ENCODE data around the gene MAGI2. TPM values are rescaled to one million over a fixed set of nuclear protein-coding genes. Genes with fewer than 3 reads are reported as not detected.

The MAGI2 gene
- total RNA-seq, 2 donors from 2014 or later = 10.3 to 19.2 TPM

DNA sequence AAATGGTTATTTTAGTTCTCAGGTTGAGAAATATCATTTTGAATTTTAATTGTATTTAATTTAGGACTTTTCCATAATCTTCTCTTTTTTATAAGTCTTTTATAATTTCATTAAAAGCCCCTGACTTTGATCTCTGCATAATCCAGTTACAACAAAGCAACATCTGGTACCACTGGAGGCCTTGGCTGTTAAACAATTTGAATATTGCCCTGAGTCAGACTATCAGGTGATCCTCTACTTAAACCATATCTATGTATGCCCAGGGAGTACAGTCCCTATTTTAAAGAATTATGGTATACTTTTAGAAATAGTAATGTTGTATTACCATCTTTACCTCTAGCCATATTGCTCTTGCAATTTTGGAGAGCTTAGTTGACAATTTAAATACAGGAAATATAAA lies 119.1 kb downstream of the MAGI2 start:
- no peak overlapping the region for H3K4me3 Mint-ChIP-seq
- no peak overlapping the region for H3K9ac ChIP-seq (ENCODE audit: extremely low read depth, low read length, poor library complexity, severe bottlenecking)
- no peak for DNase-seq

DNA sequence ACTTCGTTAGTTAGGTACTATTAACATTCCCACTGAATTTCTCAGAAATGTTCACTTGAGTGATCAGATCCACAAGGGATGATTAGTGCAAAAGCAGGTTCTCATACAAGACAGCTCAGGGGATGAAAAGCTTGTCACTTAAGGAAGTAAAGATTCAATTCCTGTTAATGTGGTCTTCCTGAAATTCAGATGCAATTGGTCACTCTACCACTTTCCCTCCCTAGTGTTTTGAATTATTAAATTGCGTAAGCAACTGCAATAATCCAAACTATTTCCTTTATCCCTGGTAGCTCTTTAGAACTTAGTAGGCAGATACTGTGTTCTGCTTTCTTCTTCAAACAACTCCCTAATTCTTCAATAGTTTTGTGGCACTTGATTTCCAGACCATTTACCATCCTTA lies 121.4 kb downstream of the MAGI2 start:
- DNase-seq = no peak
- TF ChIP-seq, protein P1, sequence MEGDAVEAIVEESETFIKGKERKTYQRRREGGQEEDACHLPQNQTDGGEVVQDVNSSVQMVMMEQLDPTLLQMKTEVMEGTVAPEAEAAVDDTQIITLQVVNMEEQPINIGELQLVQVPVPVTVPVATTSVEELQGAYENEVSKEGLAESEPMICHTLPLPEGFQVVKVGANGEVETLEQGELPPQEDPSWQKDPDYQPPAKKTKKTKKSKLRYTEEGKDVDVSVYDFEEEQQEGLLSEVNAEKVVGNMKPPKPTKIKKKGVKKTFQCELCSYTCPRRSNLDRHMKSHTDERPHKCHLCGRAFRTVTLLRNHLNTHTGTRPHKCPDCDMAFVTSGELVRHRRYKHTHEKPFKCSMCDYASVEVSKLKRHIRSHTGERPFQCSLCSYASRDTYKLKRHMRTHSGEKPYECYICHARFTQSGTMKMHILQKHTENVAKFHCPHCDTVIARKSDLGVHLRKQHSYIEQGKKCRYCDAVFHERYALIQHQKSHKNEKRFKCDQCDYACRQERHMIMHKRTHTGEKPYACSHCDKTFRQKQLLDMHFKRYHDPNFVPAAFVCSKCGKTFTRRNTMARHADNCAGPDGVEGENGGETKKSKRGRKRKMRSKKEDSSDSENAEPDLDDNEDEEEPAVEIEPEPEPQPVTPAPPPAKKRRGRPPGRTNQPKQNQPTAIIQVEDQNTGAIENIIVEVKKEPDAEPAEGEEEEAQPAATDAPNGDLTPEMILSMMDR (conservative IDR thresholded peaks at IDR 0.05) = no peak
- WGBS, 2 experiments (ENCODE audit: insufficient coverage in 1 of 2, insufficient read length in 1 of 2) = 67 to 73% methylated on average over 2 of the region's 2 CpGs
- Mint-ChIP-seq H3K36me3 (ENCODE audit: low read depth) (no peaks in the 10 kb centered on the region), H3K4me3 (no peak overlapping the region), H3K4me1 (no peaks in the 10 kb centered on the region), H3K9me3 (no peaks in the 10 kb centered on the region), H3K27ac (no peak overlapping the region), H3K27me3 (ENCODE audit: insufficient read depth) (no peaks in the 10 kb centered on the region)
- Histone ChIP-seq H3K9ac (ENCODE audit: extremely low read depth, low read length, poor library complexity, severe bottlenecking) (no peak overlapping the region), H3K4me3 (ENCODE audit: low read length) (no peak overlapping the region), H3K27ac (ENCODE audit: low read depth, low read length) (no peak overlapping the region), H3K27me3 (ENCODE audit: control insufficient read depth, insufficient read depth, low read length, poor library complexity, severe bottlenecking) (no peaks in the 10 kb centered on the region), H3K36me3 (ENCODE audit: control insufficient read depth, insufficient read depth, low read length) (no peaks in the 10 kb centered on the region), H3K4me1 (ENCODE audit: control insufficient read depth, insufficient read depth, low read length) (no peaks in the 10 kb centered on the region), H3K9me3 (ENCODE audit: control insufficient read depth, low read length) (no peaks in the 10 kb centered on the region)

More for the DNA sequence above, 119.1 kb downstream of the MAGI2 start:
- H3K36me3 ChIP-seq (ENCODE audit: control insufficient read depth, insufficient read depth, low read length) = no peaks in the 10 kb centered on the region
- Mint-ChIP-seq H3K9me3 (no peaks in the 10 kb centered on the region), H3K27ac (no peak overlapping the region), H3K36me3 (ENCODE audit: low read depth) (no peaks in the 10 kb centered on the region), H3K27me3 (ENCODE audit: insufficient read depth) (no peaks in the 10 kb centered on the region), H3K4me1 (no peaks in the 10 kb centered on the region)
- no peak overlapping the region for H3K27ac ChIP-seq (ENCODE audit: low read depth, low read length)
- H3K27me3 ChIP-seq (ENCODE audit: control insufficient read depth, insufficient read depth, low read length, poor library complexity, severe bottlenecking) = no peaks in the 10 kb centered on the region
- H3K9me3 ChIP-seq (ENCODE audit: control insufficient read depth, low read length) = no peaks in the 10 kb centered on the region
- no peak overlapping the region for H3K4me3 ChIP-seq (ENCODE audit: low read length)
- no peaks in the 10 kb centered on the region for H3K4me1 ChIP-seq (ENCODE audit: control insufficient read depth, insufficient read depth, low read length)
- TF ChIP-seq, protein P1 (conservative IDR thresholded peaks at IDR 0.05) = no peak

DNA sequence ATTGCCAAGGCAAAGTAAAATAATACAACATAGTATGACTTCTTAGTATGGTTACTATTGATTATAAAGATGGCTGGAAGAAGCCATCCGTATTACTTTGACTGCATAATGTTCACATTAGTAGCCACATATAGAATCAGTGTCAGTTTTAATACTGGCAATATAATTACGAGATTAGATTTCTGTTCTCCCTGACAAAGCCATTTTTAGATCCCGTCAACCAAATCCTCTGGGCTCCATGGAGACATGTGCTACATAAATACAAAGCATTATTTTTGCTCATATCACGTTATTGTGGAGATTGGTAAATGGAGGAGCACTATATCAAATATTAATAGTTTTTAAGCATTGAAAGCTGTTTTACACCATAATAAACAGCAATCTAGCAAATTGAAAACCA lies 124.0 kb downstream of the MAGI2 start:
- Mint-ChIP-seq H3K4me1 (no peaks in the 10 kb centered on the region), H3K4me3 (no peak overlapping the region), H3K9me3 (no peaks in the 10 kb centered on the region), H3K27me3 (ENCODE audit: insufficient read depth) (no peaks in the 10 kb centered on the region), H3K36me3 (ENCODE audit: low read depth) (no peaks in the 10 kb centered on the region), H3K27ac (no peak overlapping the region)
- TF ChIP-seq, protein P1 (conservative IDR thresholded peaks at IDR 0.05) = no peak
- H3K27ac ChIP-seq (ENCODE audit: low read depth, low read length) = no peak overlapping the region
- DNase-seq = no peak
- no peaks in the 10 kb centered on the region for H3K9me3 ChIP-seq (ENCODE audit: control insufficient read depth, low read length)
- H3K27me3 ChIP-seq (ENCODE audit: control insufficient read depth, insufficient read depth, low read length, poor library complexity, severe bottlenecking) = no peaks in the 10 kb centered on the region
- H3K36me3 ChIP-seq (ENCODE audit: control insufficient read depth, insufficient read depth, low read length) = no peaks in the 10 kb centered on the region
- WGBS, 2 experiments (ENCODE audit: insufficient coverage in 1 of 2, insufficient read length in 1 of 2) = 80 to 98% methylated on average over 2 to 3 of the region's 4 CpGs
- no peak overlapping the region for H3K9ac ChIP-seq (ENCODE audit: extremely low read depth, low read length, poor library complexity, severe bottlenecking)
- H3K4me1 ChIP-seq (ENCODE audit: control insufficient read depth, insufficient read depth, low read length) = no peaks in the 10 kb centered on the region
- no peak overlapping the region for H3K4me3 ChIP-seq (ENCODE audit: low read length)
